Stomach smooth muscle (tissue), 2 donors: Measurements from ENCODE around the gene ABLIM2.

Experiments used
- H3K27ac ChIP-seq: one replicate; pipeline ENCODE4 v1.7.0; 2013; ENCODE audit warnings: mild to moderate bottlenecking, low read length, inconsistent platforms
- H3K27me3 ChIP-seq, 2 donors: one replicate each; pipeline ENCODE4 v1.7.0; 2013; ENCODE audit warnings: low read length in 2 of 2; ENCODE audit not compliant: insufficient read depth in 2 of 2, control insufficient read depth in 1 of 2
- H3K36me3 ChIP-seq, 2 donors: one replicate each; pipeline ENCODE4 v1.7.0; 2013; ENCODE audit warnings: low read length in 2 of 2; ENCODE audit not compliant: control insufficient read depth in 2 of 2, insufficient read depth in 2 of 2
- H3K4me1 ChIP-seq: one replicate; pipeline ENCODE4 v1.7.0; 2013; ENCODE audit warnings: low read length; ENCODE audit not compliant: control insufficient read depth, insufficient read depth
- H3K4me3 ChIP-seq, 2 donors: one replicate each; pipeline ENCODE4 v1.7.0; 2013; ENCODE audit warnings: low read length in 2 of 2
- H3K9ac ChIP-seq, 2 donors: one replicate each; pipeline ENCODE4 v1.7.0; 2013; ENCODE audit warnings: low read length in 2 of 2, mild to moderate bottlenecking in 1 of 2
- H3K9me3 ChIP-seq, 2 donors: one replicate each; pipeline ENCODE4 v1.7.0; 2013; ENCODE audit warnings: low read length in 2 of 2; ENCODE audit not compliant: control insufficient read depth in 2 of 2
- donor health status: healthy.
- donor health status: Pancreatic carcinoma.

ABLIM2 gene

GRCh38 chr4:8089862-8090261 is 68.8 kb downstream of the ABLIM2 start:
- H3K9me3 ChIP-seq = no peaks in the 10 kb centered on the region
- no peak overlapping the region for H3K27ac ChIP-seq
- H3K9ac ChIP-seq = no peak overlapping the region
- no peaks in the 10 kb centered on the region for H3K36me3 ChIP-seq
- H3K4me3 ChIP-seq = no peak overlapping the region
- no peaks in the 10 kb centered on the region for H3K4me1 ChIP-seq
- H3K27me3 ChIP-seq = no peaks in the 10 kb centered on the region

DNA sequence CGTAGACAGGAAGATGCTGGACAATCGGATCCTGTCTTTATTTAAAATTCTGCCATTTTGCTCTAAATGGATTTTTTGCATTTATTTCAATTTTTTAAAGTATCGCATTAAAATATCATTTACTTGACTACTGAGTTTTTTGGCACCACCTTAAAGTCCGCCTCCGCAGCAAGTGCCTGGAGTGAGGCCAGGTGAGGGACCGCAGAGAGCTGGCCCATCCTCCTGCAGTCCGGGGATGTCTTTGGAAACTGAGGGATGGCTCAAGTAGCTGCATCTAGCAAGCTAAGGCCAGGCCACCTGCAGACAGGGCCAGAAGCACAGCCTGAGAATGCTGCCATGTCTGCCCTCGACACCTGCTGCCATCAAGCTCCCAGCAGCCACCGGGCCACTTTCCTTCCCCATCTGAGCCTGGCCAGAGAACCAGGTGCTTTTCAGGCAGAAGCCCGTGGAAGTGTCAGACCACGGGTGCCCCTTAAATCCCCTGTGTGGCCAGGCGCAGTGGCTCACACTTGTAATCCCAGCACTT is 69.6 kb downstream of the ABLIM2 start:
- Histone ChIP-seq H3K27ac (no peak overlapping the region), H3K4me3 (no peak overlapping the region), H3K36me3 (no peaks in the 10 kb centered on the region), H3K4me1 (no peaks in the 10 kb centered on the region), H3K27me3 (no peaks in the 10 kb centered on the region), H3K9ac (no peak overlapping the region), H3K9me3 (no peaks in the 10 kb centered on the region)

DNA sequence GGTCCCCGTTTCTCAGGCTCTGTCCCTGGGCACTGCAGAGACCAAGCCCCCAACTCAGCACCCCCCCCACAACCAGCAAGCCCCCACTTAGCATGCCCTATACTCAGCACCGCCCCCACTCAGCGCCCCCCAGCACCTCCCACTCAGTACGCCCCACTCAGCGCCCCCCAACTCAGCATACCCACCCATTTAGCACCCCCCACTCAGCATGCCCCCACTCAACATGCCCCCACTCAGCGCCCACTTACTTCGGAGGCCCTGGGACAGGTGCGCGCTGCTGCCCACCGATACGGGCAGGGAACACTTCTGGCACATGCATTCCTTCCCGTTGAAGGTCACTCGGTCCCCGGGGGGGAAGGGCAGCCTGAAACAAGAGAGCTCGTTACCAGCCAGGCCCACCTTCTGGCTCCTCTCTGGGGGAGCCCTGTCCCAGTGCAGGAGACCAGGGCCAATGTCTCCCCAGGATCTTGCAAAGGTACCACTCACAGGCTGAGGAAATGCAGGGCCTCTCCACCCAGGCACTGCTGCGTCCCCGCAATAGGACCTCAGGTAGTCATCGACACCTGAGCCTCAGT is 70.6 kb downstream of the ABLIM2 start:
- H3K4me3 ChIP-seq = no peak overlapping the region
- no peaks in the 10 kb centered on the region for H3K9me3 ChIP-seq
- no peaks in the 10 kb centered on the region for H3K27me3 ChIP-seq
- H3K4me1 ChIP-seq = no peaks in the 10 kb centered on the region
- H3K27ac ChIP-seq = no peak overlapping the region
- no peak overlapping the region for H3K9ac ChIP-seq
- H3K36me3 ChIP-seq = no peaks in the 10 kb centered on the region

DNA sequence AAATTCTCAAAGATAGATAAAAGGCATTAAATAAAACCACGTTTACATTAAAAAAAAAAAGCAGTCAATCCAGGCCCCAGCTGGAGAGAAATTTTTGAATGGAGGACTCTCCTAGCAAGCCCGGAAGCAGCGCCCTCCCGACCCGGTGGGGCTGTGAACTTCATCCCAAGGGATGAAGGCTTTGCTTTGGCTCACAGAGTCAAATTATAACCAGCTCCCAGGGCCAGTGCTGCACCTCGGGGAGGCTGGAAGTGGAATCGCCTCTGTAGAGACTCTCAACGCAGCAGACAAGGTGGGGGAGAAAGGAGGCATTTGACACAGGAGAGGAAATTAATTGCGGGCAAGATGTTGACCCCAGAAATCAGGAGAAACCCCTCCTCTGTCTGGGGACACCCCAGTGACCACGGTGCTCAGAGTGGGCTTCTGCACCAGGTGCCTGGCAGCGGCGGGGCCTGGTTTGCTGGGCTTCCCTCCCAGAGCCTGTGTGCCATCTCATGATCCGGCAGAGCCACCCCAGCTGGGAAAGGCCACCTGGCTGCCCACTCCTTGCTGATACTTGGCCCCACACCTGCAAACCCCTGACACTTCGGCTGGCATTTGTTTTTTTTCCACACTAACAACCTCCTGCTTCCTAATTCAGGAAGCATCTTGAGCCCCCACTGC is 71.7 kb downstream of the ABLIM2 start:
- Histone ChIP-seq H3K4me1 (no peaks in the 10 kb centered on the region), H3K4me3 (no peak overlapping the region), H3K9ac (no peak overlapping the region), H3K36me3 (no peaks in the 10 kb centered on the region), H3K9me3 (no peaks in the 10 kb centered on the region), H3K27me3 (no peaks in the 10 kb centered on the region), H3K27ac (no peak overlapping the region)

DNA sequence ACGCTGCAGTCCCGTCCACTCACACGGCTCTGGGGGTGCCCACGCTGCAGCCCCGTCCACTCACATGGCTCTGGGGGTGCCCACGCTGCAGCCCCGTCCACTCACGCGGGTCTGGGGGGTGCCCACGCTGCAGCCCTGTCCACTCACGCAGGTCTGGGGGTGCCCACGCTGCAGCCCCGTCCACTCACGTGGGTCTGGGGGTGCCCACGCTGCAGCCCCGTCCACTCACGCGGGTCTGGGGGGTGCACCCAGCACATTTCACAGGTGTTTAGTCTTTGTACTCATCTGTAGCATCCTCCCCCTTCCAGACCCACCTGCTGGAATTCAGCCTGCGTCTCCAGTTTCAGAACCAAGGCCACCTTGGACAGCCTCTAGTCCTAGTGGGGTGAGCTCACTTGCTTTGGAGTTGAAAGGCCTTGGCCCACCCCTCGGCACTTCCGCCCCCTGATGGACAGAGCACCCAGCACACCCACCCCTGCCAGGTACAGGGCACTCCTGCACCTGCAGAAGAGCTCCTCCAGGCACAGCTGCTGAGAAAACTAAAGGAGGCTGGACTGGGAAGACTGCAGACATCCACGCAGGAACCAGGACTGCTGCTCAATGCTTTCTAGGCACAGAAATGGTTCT is 73.0 kb downstream of the ABLIM2 start:
- Histone ChIP-seq H3K27ac (no peak overlapping the region), H3K9ac (no peak overlapping the region), H3K9me3 (no peaks in the 10 kb centered on the region), H3K4me1 (peaks cover 2% of the 10 kb centered on the region), H3K27me3 (no peaks in the 10 kb centered on the region), H3K4me3 (no peak overlapping the region), H3K36me3 (no peaks in the 10 kb centered on the region)

DNA sequence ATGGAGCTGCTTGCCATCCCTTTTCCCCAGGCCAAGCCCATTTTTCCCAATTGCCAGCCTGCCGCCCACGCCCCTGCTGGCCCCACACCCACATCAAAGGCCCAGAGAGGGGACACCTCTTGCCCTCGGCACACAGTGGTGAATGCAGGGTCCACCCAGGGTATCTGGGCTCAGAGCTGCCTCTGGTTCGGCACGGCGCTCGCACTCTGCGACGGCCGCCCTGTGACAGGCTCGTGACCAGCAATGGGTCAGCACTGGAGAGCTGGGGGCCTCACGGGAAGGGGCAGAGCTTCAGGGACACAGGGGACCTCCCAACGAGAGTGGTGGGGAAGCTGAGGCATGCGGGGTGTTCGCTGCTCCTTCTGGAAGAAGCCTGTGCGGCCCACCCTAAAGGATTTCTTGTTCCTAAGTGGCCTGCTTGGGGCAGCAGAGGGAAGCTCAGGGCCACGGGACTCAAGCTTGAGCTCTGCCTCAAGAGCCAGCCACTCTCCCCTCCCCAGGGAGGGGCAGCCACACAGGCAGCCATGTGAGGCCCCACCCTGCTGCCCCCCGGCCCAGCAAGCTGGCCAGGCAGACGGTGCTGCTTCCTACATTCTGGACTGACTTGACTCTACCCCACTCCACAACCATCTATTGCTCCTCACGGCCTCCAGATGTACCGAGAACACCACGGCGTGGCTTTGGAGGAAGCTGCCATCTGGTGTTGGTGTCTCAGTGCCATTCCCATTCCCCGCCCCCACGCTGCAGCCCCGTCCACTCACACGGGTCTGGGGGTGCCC is 73.7 kb downstream of the ABLIM2 start:
- Histone ChIP-seq H3K36me3 (no peaks in the 10 kb centered on the region), H3K27me3 (no peaks in the 10 kb centered on the region), H3K4me3 (no peak overlapping the region), H3K9ac (no peak overlapping the region), H3K27ac (no peak overlapping the region), H3K4me1 (peaks cover 3% of the 10 kb centered on the region), H3K9me3 (no peaks in the 10 kb centered on the region)

GRCh38 chr4:8084031-8084660 is 74.5 kb downstream of the ABLIM2 start:
- Histone ChIP-seq H3K4me1 (peaks cover 3% of the 10 kb centered on the region), H3K9me3 (no peaks in the 10 kb centered on the region), H3K4me3 (no peak overlapping the region), H3K36me3 (no peaks in the 10 kb centered on the region), H3K27me3 (no peaks in the 10 kb centered on the region), H3K9ac (no peak overlapping the region), H3K27ac (no peak overlapping the region)

- Histone ChIP-seq H3K36me3 (no peaks in the 10 kb centered on the region), H3K9me3 (no peaks in the 10 kb centered on the region), H3K9ac (no peak overlapping the region), H3K27me3 (no peaks in the 10 kb centered on the region), H3K4me1 (peaks cover 3% of the 10 kb centered on the region), H3K4me3 (no peak overlapping the region), H3K27ac (no peak overlapping the region)
Observed at GRCh38 chr4:8083086-8083825, 75.4 kb downstream of the ABLIM2 start.

DNA sequence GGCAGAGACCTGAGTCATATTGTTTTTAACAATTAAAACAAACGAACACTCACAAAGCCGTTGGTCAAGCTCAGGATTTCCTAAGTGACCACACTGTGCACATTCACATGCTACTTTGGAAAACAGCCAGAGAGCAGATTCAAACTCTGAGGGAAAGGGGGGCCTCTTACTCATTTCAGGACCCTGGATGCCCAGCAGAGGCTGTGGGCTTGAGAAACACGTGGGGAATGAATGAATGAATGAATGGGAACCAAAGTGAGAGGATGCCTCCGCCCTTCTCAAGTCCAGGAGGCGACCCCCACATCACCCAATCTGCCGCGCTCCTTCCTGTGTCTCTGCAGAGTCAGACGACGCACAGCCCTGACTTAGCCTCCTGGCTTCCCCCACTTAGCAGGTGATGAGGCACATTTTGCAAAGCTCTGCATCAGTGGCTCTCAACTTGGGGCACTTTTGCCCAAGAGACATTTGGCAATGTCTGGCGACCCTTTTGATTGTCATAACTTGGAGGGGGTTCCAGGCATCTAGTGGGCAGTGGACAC is 76.0 kb downstream of the ABLIM2 start:
- Histone ChIP-seq H3K9me3 (no peaks in the 10 kb centered on the region), H3K36me3 (no peaks in the 10 kb centered on the region), H3K9ac (no peak overlapping the region), H3K27me3 (no peaks in the 10 kb centered on the region), H3K4me3 (no peak overlapping the region), H3K27ac (no peak overlapping the region), H3K4me1 (peaks cover 3% of the 10 kb centered on the region)
